Caco-2 (cell line): ENCODE results near the gene BCAT1. TPM values are rescaled to one million over a fixed set of nuclear protein-coding genes. Genes with fewer than 3 reads are reported as not detected.

ENCODE experiments used
- BruUV-seq: library from RNA; stranded (reverse); fragments of 400-500 nt; replicated peaks from 2 replicates; lab custom pipeline; 2021; lab: Mats Ljungman, UMichigan
- CTCF ChIA-PET: fragments of 300-600 bp; sonication (Branson Sonifier 250); formaldehyde crosslinking; loops from one replicate; lab custom pipeline; 2022; ENCODE audit warnings: antibody characterized with exemption; lab: Charles Lee
- POLR2A ChIA-PET: fragments of 300-600 bp; sonication (Branson Sonifier 250); formaldehyde crosslinking; loops from one replicate; lab custom pipeline; 2022; ENCODE audit warnings: antibody characterized with exemption; lab: Charles Lee
- DNase-seq, 2 experiments: peaks; one replicate each; pipeline versions ENCODE4 v3.0.0 to v3.0.0-alpha.2; 2020 to 2022
- H3K27me3 ChIP-seq: replicated peaks from 2 replicates; pipeline ENCODE4 v1.6.0; 2011; ENCODE audit warnings: low read length; ENCODE audit not compliant: control insufficient read depth, insufficient read depth
- H3K36me3 ChIP-seq: 2 replicates; pipeline ENCODE4 v1.5.1; 2011; ENCODE audit warnings: low read length; ENCODE audit not compliant: control insufficient read depth, insufficient read depth
- H3K4me1 ChIP-seq: fragments of 250-450 bp; sonication (Bioruptor Pico); 2 replicates; pipeline ENCODE4 v1.5.1; 2020; ENCODE audit warnings: mild to moderate bottlenecking
- H3K4me3 ChIP-seq: 2 replicates; pipeline ENCODE4 v1.5.1; 2011; ENCODE audit warnings: low read depth, mild to moderate bottlenecking, control low read depth, low read length
- H3K9me3 ChIP-seq: fragments of 250-450 bp; sonication (Bioruptor Pico); 2 replicates; pipeline ENCODE4 v1.5.1; 2020; ENCODE audit warnings: mild to moderate bottlenecking, moderate library complexity
- H3K27ac Mint-ChIP-seq: one replicate; pipeline ENCODE4 v1.8.0; 2022; ENCODE audit warnings: mixed read lengths; ENCODE audit not compliant: unreplicated experiment
- H3K27me3 Mint-ChIP-seq: one replicate; pipeline ENCODE4 v1.8.0; 2022; ENCODE audit warnings: mixed read lengths; ENCODE audit not compliant: insufficient read depth, unreplicated experiment
- H3K36me3 Mint-ChIP-seq: one replicate; pipeline ENCODE4 v1.8.0; 2022; ENCODE audit warnings: mild to moderate bottlenecking, mixed read lengths; ENCODE audit not compliant: insufficient read depth, unreplicated experiment
- H3K4me1 Mint-ChIP-seq: one replicate; pipeline ENCODE4 v1.8.0; 2022; ENCODE audit warnings: low read depth, mixed read lengths; ENCODE audit not compliant: unreplicated experiment
- H3K4me3 Mint-ChIP-seq: one replicate; pipeline ENCODE4 v1.8.0; 2022; ENCODE audit warnings: mild to moderate bottlenecking, moderate library complexity, mixed read lengths; ENCODE audit not compliant: unreplicated experiment
- H3K9me3 Mint-ChIP-seq: one replicate; pipeline ENCODE4 v1.8.0; 2022; ENCODE audit warnings: mixed read lengths; ENCODE audit not compliant: unreplicated experiment
- intact Hi-C: fragments of 100-400 bp; cut with micrococcal nuclease; formaldehyde crosslinking; loops from one replicate; pipeline ENCODE4 v1.10.0; 2022; ENCODE audit not compliant: unreplicated experiment
- total RNA-seq: library from RNA; stranded (reverse); gene quantifications from 2 replicates; pipeline ENCODE4 v1.2.3, GENCODE V29; 2022
- TF ChIP-seq, protein P1 (sequence below), 2 experiments: fragments of 200-600 bp in 1 of 2; IDR thresholded peaks; 1 replicate in 1 of 2; 2 replicates in 1 of 2; pipeline versions ENCODE4 v1.5.1 to v1.8.0; 2011 to 2022; ENCODE audit warnings: antibody characterized with exemption in 1 of 2, control low read depth in 1 of 2, inconsistent platforms in 1 of 2, low read depth in 1 of 2, low read length in 1 of 2, mild to moderate bottlenecking in 1 of 2, moderate library complexity in 1 of 2; ENCODE audit not compliant: insufficient read depth in 1 of 2, severe bottlenecking in 1 of 2, unreplicated experiment in 1 of 2

The BCAT1 gene
- total RNA-seq, 1 experiment from 2014 or later, result 432 TPM

DNA sequence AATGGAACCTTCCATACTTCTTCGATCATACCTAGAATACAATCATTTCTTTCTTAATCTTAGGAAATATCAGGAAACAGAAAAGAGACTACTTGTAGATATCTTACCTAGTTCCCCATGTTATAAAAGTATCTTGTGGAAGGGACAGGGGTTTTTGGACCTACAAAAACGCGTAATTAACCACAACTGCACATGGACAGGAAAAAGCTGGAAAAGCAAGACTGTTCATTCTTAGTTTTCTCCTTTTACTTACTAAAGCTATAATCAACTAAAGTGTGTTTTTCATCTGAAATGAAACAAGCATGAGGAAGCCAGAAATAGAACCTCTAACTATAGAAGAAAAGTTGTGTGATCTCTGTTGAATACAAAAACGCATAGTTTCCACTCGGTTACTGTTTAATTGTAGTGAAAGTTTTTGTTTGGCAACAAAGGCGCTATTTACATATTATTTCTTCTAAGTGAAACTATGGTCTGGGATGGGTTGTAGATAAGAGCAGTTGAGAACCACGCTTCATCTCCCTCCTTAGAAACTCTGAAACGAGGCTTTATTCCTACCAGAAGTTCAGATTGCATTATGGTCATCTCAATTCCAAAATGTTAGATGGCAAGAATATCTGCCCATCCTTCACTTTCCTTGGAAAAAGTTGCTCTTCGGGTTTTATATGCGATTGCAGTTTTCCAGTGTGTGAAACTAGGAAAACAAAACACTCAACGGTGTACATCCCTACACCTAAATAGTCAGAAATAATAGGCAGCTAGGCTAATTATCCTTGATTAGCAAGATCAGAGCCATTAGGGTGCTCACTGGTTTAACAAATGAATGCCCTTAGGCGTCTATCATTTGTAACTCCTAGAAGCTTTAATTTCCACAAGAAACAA is 1.1 kb downstream of the BCAT1 start:
- H3K4me1 Mint-ChIP-seq, result peaks cover 28% of the 10 kb centered on the region

DNA sequence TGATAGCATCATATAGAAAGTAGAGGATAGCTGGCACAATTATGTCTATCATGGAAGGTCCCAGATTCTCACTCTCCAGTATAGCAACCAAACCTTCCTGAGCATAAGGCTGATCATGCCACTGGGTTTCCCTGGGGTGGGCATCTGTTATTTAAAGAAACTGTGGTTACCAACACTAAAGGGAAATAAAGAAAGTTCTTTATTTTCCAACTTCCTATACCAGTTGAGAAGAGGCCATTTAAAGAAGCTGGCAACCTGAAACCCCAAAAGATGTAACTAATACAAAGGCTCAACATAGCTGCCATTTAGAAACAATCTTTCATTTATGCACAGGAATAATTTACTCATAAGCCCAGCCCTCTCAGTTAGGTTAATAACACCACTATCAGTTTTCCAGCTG is 3.1 kb downstream of the BCAT1 start:
- Histone ChIP-seq H3K4me1 (peaks cover 27% of the 10 kb centered on the region), H3K9me3 (no peaks in the 10 kb centered on the region), H3K36me3 (no peaks in the 10 kb centered on the region), H3K4me3 (no peak overlapping the region), H3K27me3 (no peaks in the 10 kb centered on the region)
- Mint-ChIP-seq H3K36me3 (peaks cover 68% of the 10 kb centered on the region), H3K9me3 (no peaks in the 10 kb centered on the region), H3K4me3 (peak overlapping the region; percentile 81), H3K4me1 (peaks cover 34% of the 10 kb centered on the region), H3K27ac (no peak overlapping the region), H3K27me3 (no peaks in the 10 kb centered on the region)
- ChIA-PET CTCF (no interaction called here), POLR2A (no interaction called here)
- TF ChIP-seq, protein P1, sequence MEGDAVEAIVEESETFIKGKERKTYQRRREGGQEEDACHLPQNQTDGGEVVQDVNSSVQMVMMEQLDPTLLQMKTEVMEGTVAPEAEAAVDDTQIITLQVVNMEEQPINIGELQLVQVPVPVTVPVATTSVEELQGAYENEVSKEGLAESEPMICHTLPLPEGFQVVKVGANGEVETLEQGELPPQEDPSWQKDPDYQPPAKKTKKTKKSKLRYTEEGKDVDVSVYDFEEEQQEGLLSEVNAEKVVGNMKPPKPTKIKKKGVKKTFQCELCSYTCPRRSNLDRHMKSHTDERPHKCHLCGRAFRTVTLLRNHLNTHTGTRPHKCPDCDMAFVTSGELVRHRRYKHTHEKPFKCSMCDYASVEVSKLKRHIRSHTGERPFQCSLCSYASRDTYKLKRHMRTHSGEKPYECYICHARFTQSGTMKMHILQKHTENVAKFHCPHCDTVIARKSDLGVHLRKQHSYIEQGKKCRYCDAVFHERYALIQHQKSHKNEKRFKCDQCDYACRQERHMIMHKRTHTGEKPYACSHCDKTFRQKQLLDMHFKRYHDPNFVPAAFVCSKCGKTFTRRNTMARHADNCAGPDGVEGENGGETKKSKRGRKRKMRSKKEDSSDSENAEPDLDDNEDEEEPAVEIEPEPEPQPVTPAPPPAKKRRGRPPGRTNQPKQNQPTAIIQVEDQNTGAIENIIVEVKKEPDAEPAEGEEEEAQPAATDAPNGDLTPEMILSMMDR (IDR thresholded peaks at IDR 0.05; ENCODE audit: insufficient read depth in 1 of 2, low read depth in 1 of 2, low read length in 1 of 2, severe bottlenecking in 1 of 2, unreplicated experiment in 1 of 2), result no peak
- intact Hi-C loops, result loop anchor here (2.0 kb wide), 1 partner anchor 85 kb away; no protein-coding TSS in a partner anchor
- BruUV-seq, result no TSS peak
- DNase-seq, result no peak

More for the DNA sequence above, 1.1 kb downstream of the BCAT1 start:
- intact Hi-C loops, result loop anchor here (1.0 to 2.0 kb wide), 2 partner anchors 36 to 87 kb away; no protein-coding TSS in a partner anchor
- DNase-seq, result no peak
- Mint-ChIP-seq H3K27me3 (no peaks in the 10 kb centered on the region), H3K9me3 (no peaks in the 10 kb centered on the region), H3K36me3 (peaks cover 49% of the 10 kb centered on the region), H3K27ac (peak overlapping the region; percentile 99), H3K4me3 (peak overlapping the region; percentile 81)
- peak overlapping the region; percentile 59 for H3K4me3 ChIP-seq
- ChIA-PET POLR2A (interaction anchor here (1.2 kb wide), 1 partner anchor 36 kb away, joined by 4 read pairs; no protein-coding TSS in a partner anchor), CTCF (no interaction called here)
- no peaks in the 10 kb centered on the region for H3K9me3 ChIP-seq
- no peaks in the 10 kb centered on the region for H3K36me3 ChIP-seq
- TF ChIP-seq, protein P1 (IDR thresholded peaks at IDR 0.05; ENCODE audit: insufficient read depth in 1 of 2, low read depth in 1 of 2, low read length in 1 of 2, severe bottlenecking in 1 of 2, unreplicated experiment in 1 of 2), result no peak
- H3K4me1 ChIP-seq, result peaks cover 27% of the 10 kb centered on the region
- H3K27me3 ChIP-seq, result no peaks in the 10 kb centered on the region
- BruUV-seq, result TSS peak; percentile 89

DNA sequence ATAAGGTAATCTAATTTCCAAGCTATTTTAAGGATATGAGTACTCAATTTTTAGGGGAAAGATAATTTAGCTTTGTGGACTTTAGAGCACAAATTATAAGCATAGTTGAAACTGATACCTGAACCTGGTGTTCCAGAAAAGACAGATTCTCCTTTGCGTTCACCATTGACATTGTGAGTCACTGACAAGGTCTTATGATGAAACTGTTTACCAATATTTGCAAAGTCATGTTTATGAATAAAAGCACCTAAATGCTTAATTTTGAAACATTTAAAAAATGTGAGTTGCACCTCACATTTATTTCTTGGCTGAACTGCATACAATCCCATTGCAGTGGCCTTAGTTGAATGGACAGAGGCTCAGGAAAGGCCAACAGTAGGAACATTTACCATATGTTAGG is 3.9 kb downstream of the BCAT1 start:
- Mint-ChIP-seq H3K36me3 (peaks cover 70% of the 10 kb centered on the region), H3K27ac (peak overlapping the region; percentile 1), H3K4me1 (peaks cover 34% of the 10 kb centered on the region), H3K4me3 (peak overlapping the region; percentile 81), H3K27me3 (no peaks in the 10 kb centered on the region), H3K9me3 (no peaks in the 10 kb centered on the region)
- TF ChIP-seq, protein P1 (IDR thresholded peaks at IDR 0.05; ENCODE audit: insufficient read depth in 1 of 2, low read depth in 1 of 2, low read length in 1 of 2, severe bottlenecking in 1 of 2, unreplicated experiment in 1 of 2), result no peak
- Histone ChIP-seq H3K4me3 (no peak overlapping the region), H3K9me3 (no peaks in the 10 kb centered on the region), H3K36me3 (no peaks in the 10 kb centered on the region), H3K4me1 (peaks cover 24% of the 10 kb centered on the region), H3K27me3 (no peaks in the 10 kb centered on the region)
- CTCF ChIA-PET, result no interaction called here
- BruUV-seq, result no TSS peak
- intact Hi-C loops, result no loop called here
- DNase-seq, result no peak
- POLR2A ChIA-PET, result no interaction called here
